OCI-LY1 (cell line): ENCODE data around the gene EMD.

ENCODE experiments used
- H2AFZ ChIP-seq: fragments of 200-600 bp; sonication (generic), shearing (Covaris generic); 2 replicates; pipeline ENCODE4 v1.6.0; 2014; ENCODE audit warnings: antibody characterized with exemption, mild to moderate bottlenecking, low read length
- H3F3A ChIP-seq: fragments of 200-600 bp; sonication (generic), shearing (Covaris generic); 2 replicates; pipeline ENCODE4 v1.6.0; 2014; ENCODE audit warnings: mild to moderate bottlenecking, antibody characterized with exemption, low read length, moderate library complexity; ENCODE audit not compliant: insufficient read depth
- H3K27ac ChIP-seq: fragments of 200-600 bp; sonication (generic); 2 replicates; pipeline ENCODE4 v1.5.1; 2014; ENCODE audit warnings: low read length, mixed run types, mild to moderate bottlenecking, low read depth; ENCODE audit not compliant: poor library complexity, severe bottlenecking
- H3K27me3 ChIP-seq: fragments of 200-600 bp; sonication (generic); 2 replicates; pipeline ENCODE4 v1.6.0; 2014; ENCODE audit warnings: antibody characterized with exemption, mild to moderate bottlenecking, low read length, moderate library complexity; ENCODE audit not compliant: insufficient read depth
- H3K36me3 ChIP-seq: fragments of 200-600 bp; sonication (generic); 2 replicates; pipeline ENCODE4 v1.6.1; 2014; ENCODE audit warnings: mild to moderate bottlenecking, antibody characterized with exemption, low read length, moderate library complexity, mixed read lengths; ENCODE audit not compliant: insufficient read depth
- H3K4me1 ChIP-seq: fragments of 200-600 bp; sonication (generic); 2 replicates; pipeline ENCODE4 v1.5.1; 2014; ENCODE audit warnings: mild to moderate bottlenecking, low read length, moderate library complexity; ENCODE audit not compliant: insufficient read depth, severe bottlenecking
- H3K4me2 ChIP-seq: fragments of 200-600 bp; sonication (generic), shearing (Covaris generic); 2 replicates; pipeline ENCODE4 v1.6.1; 2014; ENCODE audit warnings: low read length
- H3K4me3 ChIP-seq: fragments of 200-600 bp; sonication (generic); 2 replicates; pipeline ENCODE4 v1.5.1; 2014; ENCODE audit warnings: low read length, low read depth, mild to moderate bottlenecking, mixed read lengths; ENCODE audit not compliant: poor library complexity, severe bottlenecking
- H3K79me2 ChIP-seq: fragments of 200-600 bp; shearing (Covaris generic); 2 replicates; pipeline ENCODE4 v1.6.1; 2016; ENCODE audit warnings: mixed run types, low read length, mixed read lengths; ENCODE audit not compliant: insufficient read depth
- H3K9ac ChIP-seq: fragments of 200-600 bp; sonication (generic), shearing (Covaris generic); 2 replicates; pipeline ENCODE4 v1.6.1; 2014; ENCODE audit warnings: mild to moderate bottlenecking, low read length, mixed read lengths
- H3K9me2 ChIP-seq: fragments of 200-600 bp; sonication (generic), shearing (Covaris generic); 2 replicates; pipeline ENCODE4 v1.6.1; 2014; ENCODE audit warnings: low read depth, mild to moderate bottlenecking, low read length, mixed read lengths
- H3K9me3 ChIP-seq: fragments of 200-600 bp; shearing (Covaris generic); 2 replicates; pipeline ENCODE4 v1.6.1; 2014; ENCODE audit warnings: low read length, mixed read lengths
- H4K20me1 ChIP-seq: fragments of 200-600 bp; sonication (generic), shearing (Covaris generic); 2 replicates; pipeline ENCODE4 v1.6.0; 2016; ENCODE audit warnings: mild to moderate bottlenecking, low read length; ENCODE audit not compliant: insufficient read depth
- CTCF ChIP-seq: fragments of 200-600 bp; sonication (generic), shearing (Covaris generic); IDR thresholded peaks from 2 replicates; pipeline ENCODE4 v1.5.1; 2017; ENCODE audit warnings: mild to moderate bottlenecking, antibody characterized with exemption, low read length, moderate library complexity, mixed read lengths
- EZH2 ChIP-seq: fragments of 200-600 bp; sonication (generic), shearing (Covaris generic); IDR thresholded peaks from 2 replicates; pipeline ENCODE4 v1.8.0; 2017; ENCODE audit warnings: borderline replicate concordance, mixed run types, mild to moderate bottlenecking, antibody characterized with exemption, low read length, moderate library complexity, mixed read lengths

The EMD gene

DNA sequence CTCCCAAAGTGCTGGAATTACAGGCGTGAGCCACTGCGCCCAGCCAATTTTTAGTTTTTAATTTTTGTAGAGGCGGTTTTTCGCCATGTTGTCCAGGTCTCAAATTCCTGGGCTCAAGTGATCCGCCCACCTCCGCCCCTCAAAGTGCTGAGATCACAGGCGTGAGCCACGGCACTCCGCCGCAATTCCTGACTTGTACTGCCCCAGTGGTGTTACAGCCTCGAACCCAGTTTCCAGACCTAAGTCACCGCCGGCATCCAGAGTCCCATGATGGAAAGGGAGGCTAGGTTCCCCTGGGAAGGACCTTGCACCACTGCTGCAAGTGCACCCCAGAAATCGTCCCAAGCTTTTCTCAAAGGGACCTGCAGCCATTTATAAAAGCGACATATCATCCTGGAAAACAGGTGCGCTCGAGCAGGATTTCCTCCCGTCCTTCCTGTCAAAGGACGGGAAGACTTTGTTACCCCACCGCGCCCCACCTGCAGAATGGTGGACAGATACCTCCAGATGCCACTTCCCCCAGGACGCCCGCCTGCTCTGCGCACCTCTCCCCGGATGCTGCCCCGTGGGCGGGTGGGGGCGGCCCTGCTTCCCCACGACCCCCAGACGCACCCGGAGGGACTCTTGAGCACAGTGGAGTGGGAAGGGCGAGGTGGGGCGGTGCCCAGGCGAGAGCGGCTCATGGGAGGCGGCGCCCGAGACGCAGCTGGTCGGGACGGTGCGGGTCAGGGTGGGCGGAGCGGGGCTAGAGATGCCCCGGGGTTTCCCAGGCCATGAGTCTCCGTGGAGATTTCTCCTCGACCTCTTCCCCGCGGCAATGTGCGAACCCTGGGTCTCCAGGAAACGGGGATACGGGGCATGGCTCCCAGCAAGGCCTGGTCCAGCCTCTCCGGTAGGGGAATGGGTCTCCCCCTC lies 18.1 kb downstream of the EMD start:
- H3K36me3 ChIP-seq: peaks cover 34% of the 10 kb centered on the region
- no peak overlapping the region for H2AFZ ChIP-seq
- H3K4me2 ChIP-seq: peak overlapping the region; percentile 95
- no peaks in the 10 kb centered on the region for H3K9me2 ChIP-seq
- H3K27ac ChIP-seq: peak overlapping the region; percentile 97
- H3K9ac ChIP-seq: peak overlapping the region; percentile 99
- peak overlapping the region; percentile 99 for H3K4me3 ChIP-seq
- no peak for TF ChIP-seq CTCF
- TF ChIP-seq EZH2: no peak
- H3F3A ChIP-seq: peaks cover 10% of the 10 kb centered on the region
- H4K20me1 ChIP-seq: no peaks in the 10 kb centered on the region
- H3K79me2 ChIP-seq: peaks cover 3% of the 10 kb centered on the region; the same call in 1 of the 2 replicates
- peaks cover 22% of the 10 kb centered on the region for H3K4me1 ChIP-seq
- H3K9me3 ChIP-seq: no peaks in the 10 kb centered on the region
- no peaks in the 10 kb centered on the region for H3K27me3 ChIP-seq

DNA sequence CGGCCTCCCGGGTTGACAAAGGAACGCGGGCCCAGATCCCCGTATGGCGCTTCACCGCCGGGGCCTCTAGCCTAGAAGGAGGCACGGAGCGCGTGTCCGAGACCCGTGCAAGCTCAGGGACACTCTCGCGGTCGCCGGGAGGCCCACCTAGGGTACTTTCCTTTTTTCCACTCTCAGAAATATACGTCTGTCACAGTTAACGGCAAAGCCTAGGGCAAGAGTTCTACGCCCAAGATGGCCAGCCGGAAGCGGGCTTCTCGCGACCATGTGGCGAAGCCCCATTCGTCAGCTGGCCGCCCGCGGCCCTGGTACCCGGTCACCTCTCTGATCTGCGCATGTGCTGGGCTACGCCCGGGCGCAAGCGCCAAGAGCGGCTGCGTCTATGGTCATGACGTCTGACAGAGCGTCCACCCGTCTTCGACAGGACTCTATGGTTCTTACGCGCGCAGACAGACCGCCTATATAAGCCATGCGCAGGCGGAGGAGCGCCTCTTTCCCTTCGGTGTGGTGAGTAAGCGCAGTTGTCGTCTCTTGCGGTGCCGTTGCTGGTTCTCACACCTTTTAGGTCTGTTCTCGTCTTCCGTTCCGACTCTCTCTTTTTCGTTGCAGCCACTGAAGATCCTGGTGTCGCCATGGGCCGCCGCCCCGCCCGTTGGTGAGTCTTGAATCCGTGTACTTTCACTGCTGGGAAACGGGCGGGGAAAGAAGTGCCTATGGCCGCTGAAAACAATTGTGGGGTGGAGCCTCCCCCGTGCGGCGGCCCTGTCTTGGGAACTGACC lies 19.0 kb downstream of the EMD start, which contains the start of gene RPL10:
Gene RPL10, plus strand, starts transcription at position 490 of the 780 bp plus-strand sequence. Its CDS starts 143 bp downstream, at position 633.
- Histone ChIP-seq H3K27me3 (no peaks in the 10 kb centered on the region), H3K9me3 (no peaks in the 10 kb centered on the region), H3K9ac (peak within 1 kb of the TSS; percentile 99), H3K79me2 (peaks cover 3% of the 10 kb centered on the region; the same call in 1 of the 2 replicates), H3K4me1 (peaks cover 22% of the 10 kb centered on the region), H3K4me2 (peak within 1 kb of the TSS; percentile 95), H3K27ac (peak within 1 kb of the TSS; percentile 97), H3K36me3 (peaks cover 34% of the 10 kb centered on the region), H2AFZ (no peak within 1 kb of the TSS), H3K9me2 (no peaks in the 10 kb centered on the region), H3F3A (peaks cover 10% of the 10 kb centered on the region), H4K20me1 (no peaks in the 10 kb centered on the region), H3K4me3 (peak within 1 kb of the TSS; percentile 99)
- TF ChIP-seq CTCF (no peak), EZH2 (no peak)

- H3F3A ChIP-seq: peaks cover 10% of the 10 kb centered on the region
- no peaks in the 10 kb centered on the region for H3K27me3 ChIP-seq
- peak overlapping the region; percentile 99 for H3K9ac ChIP-seq
- H3K36me3 ChIP-seq: peaks cover 34% of the 10 kb centered on the region
- H3K9me3 ChIP-seq: no peaks in the 10 kb centered on the region
- no peak overlapping the region for H2AFZ ChIP-seq
- H3K79me2 ChIP-seq: peaks cover 3% of the 10 kb centered on the region; the same call in 1 of the 2 replicates
- no peaks in the 10 kb centered on the region for H3K9me2 ChIP-seq
- TF ChIP-seq EZH2 (no peak), CTCF (peak; percentile 68)
- peaks cover 22% of the 10 kb centered on the region for H3K4me1 ChIP-seq
- H4K20me1 ChIP-seq: no peaks in the 10 kb centered on the region
- H3K4me3 ChIP-seq: peak overlapping the region; percentile 99
- peak overlapping the region; percentile 95 for H3K4me2 ChIP-seq
- peak overlapping the region; percentile 97 for H3K27ac ChIP-seq
These were observed 19.8 kb downstream of the EMD start for GRCh38 chrX:154398668-154399526.
